Ovary (tissue), 3 donors: ENCODE measurements around the gene MINDY3.

Source experiments
- CTCF ChIP-seq, 3 donors: fragments of 450-650 bp in 2 of 3; fragments of 200-600 bp in 1 of 3; IDR thresholded peaks; one replicate each; pipeline versions ENCODE4 v1.5.1 to v1.8.0; 2016 to 2022; ENCODE audit warnings: antibody characterized with exemption in 3 of 3, mild to moderate bottlenecking in 1 of 3
- POLR2A ChIP-seq: fragments of 450-650 bp; IDR thresholded peaks from one replicate; pipeline ENCODE4 v1.6.1; 2017; ENCODE audit warnings: antibody characterized with exemption, mild to moderate bottlenecking, moderate library complexity
- donor health status: DM: no; HTN: no; CAD: no.

GRCh38 chr10:15744217-15744865, 116.0 kb downstream of the MINDY3 start:
- TF ChIP-seq POLR2A = no peak
- no peak for TF ChIP-seq CTCF (IDR thresholded peaks at IDR 0.05)
